HepG2 (cell line): Measurements from ENCODE around the gene SLC23A3. TPM values are rescaled to one million over a fixed set of nuclear protein-coding genes. Genes with fewer than 3 reads are reported as not detected.

Source experiments
- AHR ChIP-seq: IDR thresholded peaks from 2 replicates; pipeline ENCODE4 v1.6.1; 2018; ENCODE audit warnings: missing genetic modification reagents, missing compliant biosample characterization
- CBX5 ChIP-seq: sonication (generic); formaldehyde crosslinking; IDR thresholded peaks from 2 replicates; pipeline ENCODE4 v1.4.0; 2020; ENCODE audit warnings: missing genetic modification reagents, borderline replicate concordance
- MYC ChIP-seq: sonication (generic); formaldehyde crosslinking; IDR thresholded peaks from 2 replicates; pipeline ENCODE4 v1.9.0; 2021; ENCODE audit warnings: missing genetic modification reagents, borderline replicate concordance
- REXO4 ChIP-seq: sonication (generic); formaldehyde crosslinking; IDR thresholded peaks from 2 replicates; pipeline ENCODE4 v1.8.0; 2022; ENCODE audit warnings: missing genetic modification reagents, mild to moderate bottlenecking, borderline replicate concordance
- SP2 ChIP-seq: sonication (generic); formaldehyde crosslinking; IDR thresholded peaks from 2 replicates; pipeline ENCODE4 v1.5.1; 2020; ENCODE audit warnings: mild to moderate bottlenecking, missing genetic modification reagents
- TAF15 ChIP-seq: fragments of 200-400 bp; formaldehyde crosslinking; IDR thresholded peaks from one replicate; pipeline ENCODE4 v1.6.1; 2018; ENCODE audit warnings: mild to moderate bottlenecking, low read depth, low read length; ENCODE audit not compliant: poor library complexity, severe bottlenecking
- TARDBP ChIP-seq: sonication (generic); formaldehyde crosslinking; IDR thresholded peaks from 2 replicates; pipeline ENCODE4 v1.8.0; 2022; ENCODE audit warnings: mild to moderate bottlenecking, missing genetic modification reagents
- ZBTB44 ChIP-seq: sonication (generic); formaldehyde crosslinking; IDR thresholded peaks from 2 replicates; pipeline ENCODE4 v1.4.0; 2020; ENCODE audit warnings: missing genetic modification reagents
- ZNF264 ChIP-seq: sonication (generic); formaldehyde crosslinking; IDR thresholded peaks from 2 replicates; pipeline ENCODE4 v1.4.0; 2020; ENCODE audit warnings: missing genetic modification reagents
- ZNF350 ChIP-seq: sonication (generic); formaldehyde crosslinking; IDR thresholded peaks from 2 replicates; pipeline ENCODE4 v1.4.0; 2020; ENCODE audit warnings: mild to moderate bottlenecking, low read depth, missing genetic modification reagents, borderline replicate concordance
- polyA plus RNA-seq, 8 experiments: library from polyadenylated mRNA; depleted of rRNA in 3 of 8; stranded (reverse) in 7 of 8; unstranded in 1 of 8; fragments of >200 nt; fragmentation: Illumina TruSeq in 4 of 8; extraction: Trizol in 4 of 8; gene quantifications; 2 replicates each; pipeline versions ENCODE4 v1.2.1 to v1.2.3, GENCODE V29; 2011 to 2016; ENCODE audit warnings: low read depth in 4 of 8, missing spikeins in 1 of 8, mixed read lengths in 1 of 8; ENCODE audit not compliant: insufficient read depth in 1 of 8
- total RNA-seq, 5 experiments: library from RNA; depleted of rRNA; stranded (reverse); fragments of >200 nt; fragmentation: Illumina TruSeq; extraction: Trizol; gene quantifications; 2 replicates each; pipeline ENCODE4 v1.2.3, GENCODE V29; 2016; ENCODE audit warnings: low read depth in 1 of 5
- TF ChIP-seq, protein P1 (sequence below): sonication (generic); formaldehyde crosslinking; IDR thresholded peaks from 2 replicates; pipeline ENCODE4 v1.4.0; 2020; ENCODE audit warnings: mild to moderate bottlenecking, missing genetic modification reagents
- TF ChIP-seq, protein P2 (sequence below): sonication (generic); formaldehyde crosslinking; IDR thresholded peaks from 2 replicates; pipeline ENCODE4 v1.8.1; 2022; ENCODE audit warnings: mild to moderate bottlenecking, missing genetic modification reagents
- TF ChIP-seq, protein P3 (sequence below): sonication (generic); formaldehyde crosslinking; IDR thresholded peaks from 2 replicates; pipeline ENCODE4 v1.4.0; 2020; ENCODE audit warnings: missing genetic modification reagents

Gene SLC23A3
- total and polyA plus RNA-seq, 2 of the 13 experiments (the other 11 are each of a cell fraction or from before 2014, with no cell fraction given): 0.38 to 0.78 TPM

DNA sequence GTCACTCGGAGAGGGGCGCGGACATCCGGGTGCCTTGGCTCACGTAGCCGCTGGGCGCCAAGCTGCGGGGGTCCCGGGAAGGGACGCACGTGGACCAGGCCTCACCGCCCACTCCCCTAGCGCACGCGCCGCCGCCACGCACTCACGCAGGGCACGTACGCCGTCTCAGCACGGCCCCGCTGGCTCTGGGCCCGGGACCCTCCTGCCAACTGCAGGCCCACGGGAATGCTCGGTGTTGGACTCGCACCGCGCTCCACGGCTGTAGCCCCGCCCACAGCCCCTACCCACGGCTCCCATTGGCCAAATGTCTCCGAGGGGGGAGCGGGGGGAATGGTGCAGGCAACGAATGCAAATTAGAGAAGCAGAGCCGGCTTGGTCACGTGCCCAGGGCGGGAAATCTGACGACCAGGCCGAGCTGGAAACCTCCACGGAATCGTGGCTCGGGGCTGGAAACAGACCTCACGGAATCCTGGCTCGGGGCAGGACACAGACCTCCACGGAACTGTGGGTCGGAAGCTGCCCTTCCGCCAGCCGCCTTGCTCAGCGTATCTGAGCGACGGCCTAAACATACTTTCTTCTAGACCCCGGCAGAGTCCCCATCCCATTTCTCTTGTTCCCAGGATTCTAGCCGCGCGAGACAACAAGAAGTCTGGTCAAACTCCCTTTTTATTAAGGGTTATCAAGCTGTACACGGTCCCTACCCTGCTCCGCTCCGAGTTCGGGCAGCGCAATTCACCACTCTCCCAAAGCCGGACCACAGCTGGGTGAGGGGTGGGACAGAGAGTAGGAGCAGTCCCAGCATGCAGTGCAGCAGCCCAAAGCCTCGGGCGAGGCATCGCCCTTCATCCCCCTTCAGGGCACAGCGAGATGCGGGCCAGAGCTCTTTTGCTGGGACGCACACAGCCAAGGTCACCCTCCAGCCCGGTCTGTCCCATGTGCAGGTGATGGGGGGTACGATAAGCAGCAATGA lies 49.2 kb upstream of the SLC23A3 start, which contains the start of gene ABCB6 (continued):
- TF ChIP-seq, protein P1, sequence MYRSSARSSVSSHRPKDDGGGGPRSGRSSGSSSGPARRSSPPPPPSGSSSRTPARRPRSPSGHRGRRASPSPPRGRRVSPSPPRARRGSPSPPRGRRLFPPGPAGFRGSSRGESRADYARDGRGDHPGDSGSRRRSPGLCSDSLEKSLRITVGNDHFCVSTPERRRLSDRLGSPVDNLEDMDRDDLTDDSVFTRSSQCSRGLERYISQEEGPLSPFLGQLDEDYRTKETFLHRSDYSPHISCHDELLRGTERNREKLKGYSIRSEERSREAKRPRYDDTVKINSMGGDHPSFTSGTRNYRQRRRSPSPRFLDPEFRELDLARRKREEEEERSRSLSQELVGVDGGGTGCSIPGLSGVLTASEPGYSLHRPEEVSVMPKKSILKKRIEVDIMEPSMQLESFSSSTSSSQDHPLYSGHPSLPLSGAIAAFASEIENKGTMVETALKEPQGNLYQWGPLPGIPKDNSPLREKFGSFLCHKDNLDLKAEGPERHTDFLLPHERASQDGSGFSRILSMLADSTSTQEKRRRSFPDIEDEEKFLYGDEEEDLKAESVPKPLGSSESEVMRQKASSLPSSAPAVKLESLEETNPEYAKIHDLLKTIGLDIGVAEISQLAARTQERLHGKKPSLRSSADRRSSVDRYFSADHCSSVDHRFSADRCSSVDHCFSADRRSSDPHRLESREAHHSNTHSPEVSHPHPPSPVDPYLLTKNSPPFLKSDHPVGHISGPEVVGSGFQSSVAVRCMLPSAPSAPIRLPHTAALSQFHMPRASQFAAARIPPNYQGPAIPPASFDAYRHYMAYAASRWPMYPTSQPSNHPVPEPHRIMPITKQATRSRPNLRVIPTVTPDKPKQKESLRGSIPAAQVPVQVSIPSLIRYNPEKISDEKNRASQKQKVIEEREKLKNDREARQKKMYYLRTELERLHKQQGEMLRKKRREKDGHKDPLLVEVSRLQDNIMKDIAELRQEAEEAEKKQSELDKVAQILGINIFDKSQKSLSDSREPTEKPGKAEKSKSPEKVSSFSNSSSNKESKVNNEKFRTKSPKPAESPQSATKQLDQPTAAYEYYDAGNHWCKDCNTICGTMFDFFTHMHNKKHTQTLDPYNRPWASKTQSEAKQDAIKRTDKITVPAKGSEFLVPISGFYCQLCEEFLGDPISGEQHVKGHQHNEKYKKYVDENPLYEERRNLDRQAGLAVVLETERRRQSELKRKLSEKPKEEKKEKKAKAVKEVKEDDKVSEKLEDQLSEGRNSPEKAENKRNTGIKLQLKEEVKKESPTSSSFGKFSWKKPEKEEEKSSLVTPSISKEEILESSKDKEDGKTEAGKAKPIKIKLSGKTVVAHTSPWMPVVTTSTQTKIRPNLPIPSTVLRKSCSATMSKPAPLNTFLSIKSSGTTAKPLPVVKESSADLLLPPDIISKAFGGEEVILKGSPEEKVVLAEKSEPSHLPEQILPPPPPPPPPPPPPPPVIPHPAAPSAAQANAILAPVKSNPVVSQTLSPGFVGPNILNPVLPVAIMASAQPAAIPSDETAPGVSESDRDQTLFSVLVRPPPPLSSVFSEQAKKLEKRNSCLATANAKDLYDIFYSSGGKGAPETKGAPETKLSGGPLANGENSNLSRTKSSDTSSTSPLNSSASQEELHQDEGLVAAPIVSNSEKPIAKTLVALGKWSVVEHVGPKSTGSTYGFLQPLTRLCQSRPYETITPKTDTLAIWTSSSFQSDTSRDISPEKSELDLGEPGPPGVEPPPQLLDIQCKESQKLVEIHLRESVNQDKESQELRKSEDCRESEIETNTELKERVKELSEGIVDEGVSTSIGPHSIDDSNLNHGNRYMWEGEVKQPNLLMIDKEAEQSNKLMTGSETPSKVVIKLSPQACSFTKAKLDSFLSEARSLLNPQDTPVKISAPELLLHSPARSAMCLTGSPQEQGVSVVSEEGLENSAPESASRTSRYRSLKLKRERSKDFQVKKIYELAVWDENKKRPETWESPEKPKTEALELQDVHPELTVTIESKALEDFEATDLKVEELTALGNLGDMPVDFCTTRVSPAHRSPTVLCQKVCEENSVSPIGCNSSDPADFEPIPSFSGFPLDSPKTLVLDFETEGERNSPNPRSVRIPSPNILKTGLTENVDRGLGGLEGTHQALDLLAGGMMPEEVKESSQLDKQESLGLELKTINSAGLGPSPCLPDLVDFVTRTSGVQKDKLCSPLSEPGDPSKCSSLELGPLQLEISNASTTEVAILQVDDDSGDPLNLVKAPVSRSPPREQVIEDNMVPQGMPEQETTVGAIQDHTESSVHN (CRISPR knock-in tag): peak; percentile 84; the same call in 1 of the 2 replicates
- TF ChIP-seq, protein P2, sequence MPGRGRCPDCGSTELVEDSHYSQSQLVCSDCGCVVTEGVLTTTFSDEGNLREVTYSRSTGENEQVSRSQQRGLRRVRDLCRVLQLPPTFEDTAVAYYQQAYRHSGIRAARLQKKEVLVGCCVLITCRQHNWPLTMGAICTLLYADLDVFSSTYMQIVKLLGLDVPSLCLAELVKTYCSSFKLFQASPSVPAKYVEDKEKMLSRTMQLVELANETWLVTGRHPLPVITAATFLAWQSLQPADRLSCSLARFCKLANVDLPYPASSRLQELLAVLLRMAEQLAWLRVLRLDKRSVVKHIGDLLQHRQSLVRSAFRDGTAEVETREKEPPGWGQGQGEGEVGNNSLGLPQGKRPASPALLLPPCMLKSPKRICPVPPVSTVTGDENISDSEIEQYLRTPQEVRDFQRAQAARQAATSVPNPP (CRISPR knock-in tag): peak; percentile 97
- no peak for TF ChIP-seq REXO4 (CRISPR knock-in tag)
- 0 out of 2 replicates have a peak, but pooled peaks have one; percentile 36 for TF ChIP-seq ZNF264 (CRISPR knock-in tag)
- TF ChIP-seq SP2 (CRISPR knock-in tag): 0 out of 2 replicates have a peak, but pooled peaks have one; percentile 56
- TF ChIP-seq TAF15: peak; percentile 85
- peak; percentile 95 for TF ChIP-seq TARDBP
- TF ChIP-seq, protein P3, sequence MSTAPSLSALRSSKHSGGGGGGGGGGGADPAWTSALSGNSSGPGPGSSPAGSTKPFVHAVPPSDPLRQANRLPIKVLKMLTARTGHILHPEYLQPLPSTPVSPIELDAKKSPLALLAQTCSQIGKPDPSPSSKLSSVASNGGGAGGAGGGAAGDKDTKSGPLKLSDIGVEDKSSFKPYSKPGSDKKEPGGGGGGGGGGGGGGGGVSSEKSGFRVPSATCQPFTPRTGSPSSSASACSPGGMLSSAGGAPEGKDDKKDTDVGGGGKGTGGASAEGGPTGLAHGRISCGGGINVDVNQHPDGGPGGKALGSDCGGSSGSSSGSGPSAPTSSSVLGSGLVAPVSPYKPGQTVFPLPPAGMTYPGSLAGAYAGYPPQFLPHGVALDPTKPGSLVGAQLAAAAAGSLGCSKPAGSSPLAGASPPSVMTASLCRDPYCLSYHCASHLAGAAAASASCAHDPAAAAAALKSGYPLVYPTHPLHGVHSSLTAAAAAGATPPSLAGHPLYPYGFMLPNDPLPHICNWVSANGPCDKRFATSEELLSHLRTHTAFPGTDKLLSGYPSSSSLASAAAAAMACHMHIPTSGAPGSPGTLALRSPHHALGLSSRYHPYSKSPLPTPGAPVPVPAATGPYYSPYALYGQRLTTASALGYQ: 0 out of 2 replicates have a peak, but pooled peaks have one; percentile 38
- TF ChIP-seq MYC: peak; percentile 99
- peak; percentile 96; the same call in 1 of the 2 replicates for TF ChIP-seq ZNF350 (CRISPR knock-in tag)
- TF ChIP-seq CBX5 (CRISPR knock-in tag): peak; percentile 93; the same call in 1 of the 2 replicates
- TF ChIP-seq AHR: 0 out of 2 replicates have a peak, but pooled peaks have one; percentile 79
- peak; percentile 95; the same call in 1 of the 2 replicates for TF ChIP-seq ZBTB44 (CRISPR knock-in tag)
